Nephron (organoid): ENCODE measurements around the gene STEAP1B.

ENCODE experiments used
- H3K27ac Mint-ChIP-seq, 3 experiments: 2 replicates each; pipeline ENCODE4 v1.8.0; 2020; ENCODE audit warnings: mixed read lengths in 3 of 3, mild to moderate bottlenecking in 2 of 3, moderate library complexity in 1 of 3
- H3K27me3 Mint-ChIP-seq: 2 replicates; pipeline ENCODE4 v1.8.0; 2021; ENCODE audit warnings: low read depth, mild to moderate bottlenecking, moderate library complexity, mixed read lengths
- H3K36me3 Mint-ChIP-seq: 2 replicates; pipeline ENCODE4 v1.8.0; 2020; ENCODE audit warnings: low read depth, mixed read lengths
- H3K4me1 Mint-ChIP-seq: 2 replicates; pipeline ENCODE4 v1.8.0; 2020; ENCODE audit warnings: mixed read lengths
- H3K4me3 Mint-ChIP-seq, 3 experiments: 2 replicates each; pipeline ENCODE4 v1.8.0; 2020; ENCODE audit warnings: mild to moderate bottlenecking in 3 of 3, mixed read lengths in 3 of 3, moderate library complexity in 2 of 3
- H3K9me3 Mint-ChIP-seq: 2 replicates; pipeline ENCODE4 v1.8.0; 2020; ENCODE audit warnings: mixed read lengths
- TF ChIP-seq, protein P1 (sequence below), 3 experiments: fragments of 200-600 bp; sonication (generic); IDR thresholded peaks; one replicate each; pipeline ENCODE4 v1.5.0; 2021; ENCODE audit warnings: antibody characterized with exemption in 3 of 3; ENCODE audit not compliant: unreplicated experiment in 3 of 3

The STEAP1B gene

DNA sequence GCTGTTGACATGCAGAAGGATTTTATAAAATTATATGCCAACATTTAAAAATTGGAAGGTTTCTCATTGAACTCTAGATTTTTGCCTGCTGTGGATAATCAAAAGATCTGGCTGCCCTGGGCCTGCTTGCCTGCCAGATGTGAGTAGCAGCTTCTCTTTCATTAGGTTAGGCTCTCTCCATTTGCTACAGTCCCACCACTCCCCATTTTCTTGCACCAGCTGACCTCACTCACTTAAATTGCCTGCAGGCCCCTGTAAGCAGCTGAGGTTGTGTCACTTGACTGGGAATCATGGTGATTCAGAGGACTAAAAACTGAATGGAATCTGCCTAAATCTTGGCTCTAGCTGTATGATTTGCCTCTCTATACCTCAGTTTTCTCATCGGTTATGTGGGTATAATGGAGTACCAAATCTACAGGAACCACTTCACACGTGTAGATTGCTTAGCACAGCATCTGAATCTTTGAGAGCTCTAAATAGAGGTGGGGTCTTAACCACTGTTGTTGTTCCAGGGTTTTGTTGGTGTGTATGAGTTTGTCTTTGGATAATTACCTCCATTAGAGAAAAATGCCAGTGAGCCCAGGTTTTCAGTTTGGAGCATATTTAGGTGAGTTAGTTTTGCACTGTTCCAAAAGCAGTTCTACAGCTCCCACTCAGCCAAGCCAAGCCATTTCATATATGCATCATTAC is 124.5 kb downstream of the STEAP1B start:
- TF ChIP-seq, protein P1, sequence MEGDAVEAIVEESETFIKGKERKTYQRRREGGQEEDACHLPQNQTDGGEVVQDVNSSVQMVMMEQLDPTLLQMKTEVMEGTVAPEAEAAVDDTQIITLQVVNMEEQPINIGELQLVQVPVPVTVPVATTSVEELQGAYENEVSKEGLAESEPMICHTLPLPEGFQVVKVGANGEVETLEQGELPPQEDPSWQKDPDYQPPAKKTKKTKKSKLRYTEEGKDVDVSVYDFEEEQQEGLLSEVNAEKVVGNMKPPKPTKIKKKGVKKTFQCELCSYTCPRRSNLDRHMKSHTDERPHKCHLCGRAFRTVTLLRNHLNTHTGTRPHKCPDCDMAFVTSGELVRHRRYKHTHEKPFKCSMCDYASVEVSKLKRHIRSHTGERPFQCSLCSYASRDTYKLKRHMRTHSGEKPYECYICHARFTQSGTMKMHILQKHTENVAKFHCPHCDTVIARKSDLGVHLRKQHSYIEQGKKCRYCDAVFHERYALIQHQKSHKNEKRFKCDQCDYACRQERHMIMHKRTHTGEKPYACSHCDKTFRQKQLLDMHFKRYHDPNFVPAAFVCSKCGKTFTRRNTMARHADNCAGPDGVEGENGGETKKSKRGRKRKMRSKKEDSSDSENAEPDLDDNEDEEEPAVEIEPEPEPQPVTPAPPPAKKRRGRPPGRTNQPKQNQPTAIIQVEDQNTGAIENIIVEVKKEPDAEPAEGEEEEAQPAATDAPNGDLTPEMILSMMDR (IDR thresholded peaks at IDR 0.05; ENCODE audit: unreplicated experiment in 3 of 3) = no peak
- Mint-ChIP-seq H3K27me3 (peaks cover 4% of the 10 kb centered on the region), H3K27ac (no peak overlapping the region), H3K4me3 (no peak overlapping the region), H3K36me3 (no peaks in the 10 kb centered on the region), H3K9me3 (no peaks in the 10 kb centered on the region), H3K4me1 (peaks cover 22% of the 10 kb centered on the region)

DNA sequence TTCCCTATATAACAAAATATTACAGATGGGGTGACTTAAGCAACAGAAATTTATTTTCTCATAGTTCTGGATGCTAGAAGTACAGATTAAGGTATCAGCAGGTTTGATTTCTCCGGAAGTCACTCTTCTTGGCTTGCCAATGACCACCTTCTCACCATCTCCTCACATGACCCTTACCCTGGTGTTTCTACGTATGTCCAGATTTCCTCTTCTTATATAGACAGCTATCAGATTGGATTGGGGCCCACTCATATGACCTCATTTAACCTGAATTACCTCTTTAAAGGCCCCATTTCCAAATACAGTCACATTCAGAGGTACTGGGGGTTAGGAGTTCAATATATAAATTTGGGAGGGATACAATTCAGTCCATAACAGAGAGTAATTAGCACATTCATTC is 126.1 kb downstream of the STEAP1B start:
- Mint-ChIP-seq H3K36me3 (no peaks in the 10 kb centered on the region), H3K27ac (peak overlapping the region in 2 of 3 experiments; percentile 16 to 51), H3K4me1 (peaks cover 27% of the 10 kb centered on the region), H3K4me3 (no peak overlapping the region), H3K27me3 (peaks cover 8% of the 10 kb centered on the region), H3K9me3 (no peaks in the 10 kb centered on the region)
- TF ChIP-seq, protein P1 (IDR thresholded peaks at IDR 0.05; ENCODE audit: unreplicated experiment in 3 of 3) = no peak

- TF ChIP-seq, protein P1 (IDR thresholded peaks at IDR 0.05; ENCODE audit: unreplicated experiment in 3 of 3) = no peak
- Mint-ChIP-seq H3K4me1 (peaks cover 29% of the 10 kb centered on the region), H3K4me3 (no peak overlapping the region), H3K27ac (peak overlapping the region; percentile 16 to 57 (median 51)), H3K36me3 (no peaks in the 10 kb centered on the region), H3K9me3 (no peaks in the 10 kb centered on the region), H3K27me3 (peaks cover 8% of the 10 kb centered on the region)
Measured at GRCh38 chr7:22373388-22373787, 126.6 kb downstream of the STEAP1B start.

- Mint-ChIP-seq H3K36me3 (no peaks in the 10 kb centered on the region), H3K4me3 (no peak overlapping the region), H3K27ac (peak overlapping the region in 2 of 3 experiments; percentile 16 to 57), H3K4me1 (peaks cover 27% of the 10 kb centered on the region), H3K9me3 (no peaks in the 10 kb centered on the region), H3K27me3 (peaks cover 8% of the 10 kb centered on the region)
- TF ChIP-seq, protein P1 (IDR thresholded peaks at IDR 0.05; ENCODE audit: unreplicated experiment in 3 of 3) = no peak
Measured at GRCh38 chr7:22372863-22373262, 127.1 kb downstream of the STEAP1B start.

DNA sequence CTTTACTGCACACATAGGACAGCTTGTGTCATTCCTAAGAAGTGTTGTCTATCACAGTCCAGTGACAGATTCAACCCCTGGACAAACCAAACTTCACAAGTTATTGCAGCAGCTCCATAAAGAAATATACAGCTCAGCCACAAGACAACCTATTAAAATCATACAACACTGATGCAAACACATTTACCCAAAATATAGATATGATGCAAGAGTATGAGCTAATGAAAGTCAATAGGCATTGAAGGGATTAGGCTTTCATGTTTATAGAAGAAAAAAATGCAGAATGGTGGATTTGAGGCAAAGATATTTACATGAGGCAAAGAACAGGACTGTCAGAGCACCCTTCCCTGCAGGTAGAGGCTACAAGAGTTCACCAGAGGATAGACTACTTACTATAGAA is 128.1 kb downstream of the STEAP1B start:
- Mint-ChIP-seq H3K27ac (no peak overlapping the region), H3K4me1 (peaks cover 23% of the 10 kb centered on the region), H3K9me3 (no peaks in the 10 kb centered on the region), H3K27me3 (peaks cover 4% of the 10 kb centered on the region), H3K36me3 (no peaks in the 10 kb centered on the region), H3K4me3 (no peak overlapping the region)
- TF ChIP-seq, protein P1 (IDR thresholded peaks at IDR 0.05; ENCODE audit: unreplicated experiment in 3 of 3) = no peak
